HL-60 (cell line): ENCODE measurements around the gene EVI5.
"Not testable (repeated sequence)": the region's sequence is repeated elsewhere in the genome, so short reads cannot be mapped to it uniquely, and the experiment has no call there.

ENCODE experiments used
- CTCF ChIP-seq: IDR thresholded peaks from one replicate; pipeline ENCODE4 v1.5.1; 2011; ENCODE audit warnings: low read length, control low read depth, inconsistent platforms; ENCODE audit not compliant: insufficient read depth
- GABPA ChIP-seq: IDR thresholded peaks from 2 replicates; pipeline ENCODE4 v1.6.1; 2012; ENCODE audit warnings: low read depth
- POLR2AphosphoS5 ChIP-seq: IDR thresholded peaks from 2 replicates; pipeline ENCODE4 v1.6.1; 2012; ENCODE audit warnings: low read depth
- REST ChIP-seq: IDR thresholded peaks from 2 replicates; pipeline ENCODE4 v1.6.1; 2012; ENCODE audit warnings: low read depth; ENCODE audit not compliant: insufficient replicate concordance
- SPI1 ChIP-seq: IDR thresholded peaks from 2 replicates; pipeline ENCODE4 v1.6.1; 2012; ENCODE audit warnings: low read depth, mild to moderate bottlenecking, borderline replicate concordance

GRCh38 chr1:92524944-92525590 lies 259.8 kb downstream of the EVI5 start:
- TF ChIP-seq CTCF, REST, POLR2AphosphoS5, SPI1, GABPA: not testable (repeated sequence)
